ENCODE data around the gene PCSK6.
A peak's percentile ranks its signal among the peaks of the same experiment; 100 is the strongest.

The PCSK6 gene

DNA sequence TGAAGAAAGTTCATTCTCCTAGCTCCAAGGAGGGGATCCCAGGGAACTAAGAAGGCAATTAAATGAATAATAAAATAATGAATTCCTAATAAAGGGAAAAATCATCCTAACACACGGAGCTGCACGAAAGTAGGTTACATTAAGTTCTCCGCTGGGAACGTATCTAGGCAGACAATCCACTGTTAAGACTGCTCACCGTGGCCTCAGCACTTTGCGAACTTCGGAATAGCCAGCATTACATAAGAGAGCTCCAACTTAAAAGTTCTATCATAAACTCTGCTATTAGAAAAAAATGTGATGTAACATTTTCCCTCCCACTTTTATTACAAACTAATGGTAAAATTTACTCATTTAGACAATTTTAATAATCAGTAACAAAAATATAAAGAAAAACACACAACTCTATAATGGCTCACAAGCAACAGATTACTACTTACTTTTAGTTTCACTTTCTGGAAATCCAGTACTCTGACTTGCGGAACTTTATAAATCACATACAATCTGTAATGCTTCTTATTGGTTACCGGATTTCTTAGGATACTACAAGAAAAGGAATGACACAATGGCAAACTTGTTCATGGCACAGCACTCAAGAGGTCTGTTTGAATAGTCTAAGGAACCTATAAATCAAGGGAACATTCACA, 202.9 kb downstream of the PCSK6 start:
- in situ Hi-C loops (cut with HindIII; ENCODE audit: low pct_ligation_motif_present, low sequenced_read_pairs) = no loop called here
- Histone ChIP-seq H3K36me3 (replicated peaks) (peaks cover 66% of the 10 kb centered on the region), H3K27ac (no peak overlapping the region), H3K4me3 (ENCODE audit: low read depth, low read length) (no peak overlapping the region), H3K27me3 (replicated peaks) (no peaks in the 10 kb centered on the region)
- DNase-seq = no peak
- TF ChIP-seq, protein P1, sequence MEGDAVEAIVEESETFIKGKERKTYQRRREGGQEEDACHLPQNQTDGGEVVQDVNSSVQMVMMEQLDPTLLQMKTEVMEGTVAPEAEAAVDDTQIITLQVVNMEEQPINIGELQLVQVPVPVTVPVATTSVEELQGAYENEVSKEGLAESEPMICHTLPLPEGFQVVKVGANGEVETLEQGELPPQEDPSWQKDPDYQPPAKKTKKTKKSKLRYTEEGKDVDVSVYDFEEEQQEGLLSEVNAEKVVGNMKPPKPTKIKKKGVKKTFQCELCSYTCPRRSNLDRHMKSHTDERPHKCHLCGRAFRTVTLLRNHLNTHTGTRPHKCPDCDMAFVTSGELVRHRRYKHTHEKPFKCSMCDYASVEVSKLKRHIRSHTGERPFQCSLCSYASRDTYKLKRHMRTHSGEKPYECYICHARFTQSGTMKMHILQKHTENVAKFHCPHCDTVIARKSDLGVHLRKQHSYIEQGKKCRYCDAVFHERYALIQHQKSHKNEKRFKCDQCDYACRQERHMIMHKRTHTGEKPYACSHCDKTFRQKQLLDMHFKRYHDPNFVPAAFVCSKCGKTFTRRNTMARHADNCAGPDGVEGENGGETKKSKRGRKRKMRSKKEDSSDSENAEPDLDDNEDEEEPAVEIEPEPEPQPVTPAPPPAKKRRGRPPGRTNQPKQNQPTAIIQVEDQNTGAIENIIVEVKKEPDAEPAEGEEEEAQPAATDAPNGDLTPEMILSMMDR (IDR thresholded peaks at IDR 0.05; ENCODE audit: low read depth, low read length, missing control alignments) = no peak

DNA sequence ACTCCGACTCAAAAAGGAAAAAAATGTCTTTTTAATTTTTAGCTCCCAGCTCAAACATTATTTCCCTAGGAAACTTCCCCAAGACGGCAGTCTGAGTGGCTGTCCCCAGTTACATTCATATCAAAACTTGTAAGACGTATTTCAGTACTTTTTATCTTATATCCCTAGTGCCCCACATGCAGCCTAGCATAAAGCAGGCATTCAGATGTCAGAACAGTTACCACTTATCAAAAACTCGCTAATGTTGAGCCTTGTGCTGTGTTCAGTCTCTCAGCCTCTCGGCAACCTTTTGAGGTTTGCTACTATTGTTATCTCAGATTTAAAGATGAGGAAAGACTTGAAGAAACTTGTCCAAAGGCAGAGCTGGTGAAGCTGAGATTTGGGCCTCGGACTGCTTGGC, 205.6 kb downstream of the PCSK6 start:
- H3K4me3 ChIP-seq (ENCODE audit: low read depth, low read length) = no peak overlapping the region
- no peak overlapping the region for H3K27ac ChIP-seq
- TF ChIP-seq, protein P1 (IDR thresholded peaks at IDR 0.05; ENCODE audit: low read depth, low read length, missing control alignments) = no peak
- in situ Hi-C loops (cut with HindIII; ENCODE audit: low pct_ligation_motif_present, low sequenced_read_pairs) = no loop called here
- no peak for DNase-seq
- H3K27me3 ChIP-seq (replicated peaks) = no peaks in the 10 kb centered on the region
- peaks cover 69% of the 10 kb centered on the region for H3K36me3 ChIP-seq (replicated peaks)

DNA sequence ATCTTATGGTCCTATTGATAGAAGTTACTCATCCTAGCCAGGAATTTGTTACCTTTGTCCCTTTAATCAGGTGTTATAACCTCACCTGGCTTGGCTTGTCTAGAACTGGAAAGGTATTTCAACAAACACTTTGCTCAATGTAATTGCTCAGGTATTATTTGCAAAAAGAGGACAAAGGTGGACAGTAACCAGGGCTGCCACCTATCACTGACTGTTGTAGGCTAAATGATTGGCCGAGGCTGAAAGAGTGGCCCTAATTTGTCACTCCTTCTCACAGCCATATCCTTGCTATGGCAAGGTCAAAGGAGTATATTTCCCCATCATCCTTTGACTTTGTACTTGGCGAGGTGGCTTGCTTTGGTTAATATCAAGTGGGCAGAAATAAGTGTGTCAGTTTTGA, 209.5 kb downstream of the PCSK6 start:
- Histone ChIP-seq H3K4me3 (ENCODE audit: low read depth, low read length) (no peak overlapping the region), H3K36me3 (replicated peaks) (peaks cover 42% of the 10 kb centered on the region), H3K27me3 (replicated peaks) (no peaks in the 10 kb centered on the region), H3K27ac (no peak overlapping the region)
- TF ChIP-seq, protein P1 (IDR thresholded peaks at IDR 0.05; ENCODE audit: low read depth, low read length, missing control alignments) = no peak
- no peak for DNase-seq
- in situ Hi-C loops (cut with HindIII; ENCODE audit: low pct_ligation_motif_present, low sequenced_read_pairs) = no loop called here

DNA sequence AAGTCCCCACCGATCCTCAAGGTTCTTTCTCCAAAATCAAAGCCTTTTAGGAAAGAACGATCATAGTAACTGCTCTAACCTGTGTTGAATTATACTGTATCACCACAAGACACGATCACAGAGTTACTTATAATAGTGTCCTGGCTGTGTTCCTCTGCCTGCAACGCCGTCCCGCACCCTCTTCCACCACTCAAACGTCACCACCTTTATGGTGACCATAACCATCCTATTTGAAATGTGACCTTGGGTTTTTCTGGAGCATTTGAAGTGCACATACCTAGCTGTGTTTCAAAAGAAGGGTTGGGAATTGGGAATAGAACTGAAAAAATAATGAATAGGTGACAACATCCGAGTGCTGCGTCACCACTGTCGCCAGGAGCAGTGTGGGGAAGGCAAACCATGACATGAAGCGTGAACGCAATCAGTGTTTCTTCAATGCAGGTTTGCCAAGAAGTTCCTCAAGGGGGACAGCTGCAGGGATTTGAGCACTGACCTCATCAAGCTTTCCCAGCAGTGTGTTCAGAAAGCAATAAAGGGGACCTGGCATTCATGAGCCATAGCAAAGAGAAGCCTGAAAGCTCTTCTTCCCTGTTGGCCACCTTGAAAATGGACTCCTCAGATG, 211.5 kb downstream of the PCSK6 start:
- H3K36me3 ChIP-seq (replicated peaks) = peaks cover 49% of the 10 kb centered on the region
- DNase-seq = no peak
- H3K27me3 ChIP-seq (replicated peaks) = no peaks in the 10 kb centered on the region
- peak overlapping the region; percentile 57 for H3K4me3 ChIP-seq (ENCODE audit: low read depth, low read length)
- in situ Hi-C loops (cut with HindIII; ENCODE audit: low pct_ligation_motif_present, low sequenced_read_pairs) = no loop called here
- H3K27ac ChIP-seq = no peak overlapping the region
- TF ChIP-seq, protein P1 (IDR thresholded peaks at IDR 0.05; ENCODE audit: low read depth, low read length, missing control alignments) = no peak

DNA sequence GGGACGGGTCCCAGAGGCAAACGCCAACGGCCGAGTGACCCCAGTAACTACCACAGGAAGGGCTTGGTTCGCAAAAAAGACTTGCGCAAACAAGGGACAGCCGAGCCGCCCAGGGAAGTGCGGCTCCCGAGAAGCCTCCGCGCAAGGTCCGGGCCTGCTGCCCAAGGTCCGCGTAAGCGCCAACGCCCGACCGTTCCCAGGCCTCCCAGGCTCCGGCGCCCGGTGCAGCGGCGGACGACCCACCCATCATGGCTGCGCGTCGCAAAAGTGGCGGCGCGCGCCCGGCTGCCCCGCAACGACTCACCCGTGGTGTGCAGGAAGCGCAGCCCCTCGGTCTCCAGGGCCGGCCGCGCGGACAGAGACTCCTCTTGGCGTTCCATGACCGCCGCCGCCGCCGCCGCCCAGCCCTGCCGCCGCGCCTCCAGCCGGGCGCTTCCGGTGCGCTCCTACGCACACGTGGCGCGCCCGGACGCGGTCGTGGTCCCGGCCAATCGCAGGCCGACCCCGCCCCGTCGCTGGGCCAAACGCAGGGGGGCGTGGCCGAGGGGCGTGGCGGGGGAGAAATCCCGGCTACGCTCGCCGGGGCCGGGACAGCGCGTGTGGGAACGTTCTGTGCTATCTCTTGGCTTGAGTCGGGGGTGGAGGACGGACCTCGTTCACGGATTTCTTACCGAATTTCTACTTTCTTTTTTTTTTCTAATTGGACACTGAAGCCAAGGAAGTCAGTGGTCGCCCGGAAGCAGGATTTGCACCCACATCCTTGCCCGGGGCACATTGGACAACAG, 212.3 kb downstream of the PCSK6 start, which contains the start of gene SELENOS:
TSS of gene SELENOS (minus strand) at position 448 of the 785 bp plus-strand sequence. CDS start at position 380, 68 bp downstream.
- Histone ChIP-seq H3K27ac (peak within 1 kb of the TSS; percentile 88), H3K4me3 (ENCODE audit: low read depth, low read length) (peak within 1 kb of the TSS; percentile 93), H3K36me3 (replicated peaks) (peaks cover 49% of the 10 kb centered on the region), H3K27me3 (replicated peaks) (no peaks in the 10 kb centered on the region)
- peak; percentile 63 for DNase-seq
- in situ Hi-C loops (cut with HindIII; ENCODE audit: low pct_ligation_motif_present, low sequenced_read_pairs) = no loop called here
- TF ChIP-seq, protein P1 (IDR thresholded peaks at IDR 0.05; ENCODE audit: low read depth, low read length, missing control alignments) = no peak

Measured in brain microvascular endothelial cell (primary cell).